Renal cortex interstitium (tissue), 11 donors: ENCODE data around the gene NKD1. TPM values are rescaled to one million over a fixed set of nuclear protein-coding genes. Genes with fewer than 3 reads are reported as not detected.

Experiments used
- DNase-seq, 11 donors: peaks; one replicate each; pipeline ENCODE4 v3.0.0-alpha.2; 2013; ENCODE audit warnings: low read depth in 9 of 11, low spot score in 4 of 11; ENCODE audit errors: extremely low read depth in 1 of 11
- polyA plus RNA-seq, 3 donors: library from polyadenylated mRNA; unstranded; fragments of 120-200 nt; gene quantifications; one replicate each; pipeline ENCODE4 v1.2.1, GENCODE V29; 2013; ENCODE audit not compliant: insufficient read length in 3 of 3

NKD1 gene
- polyA plus RNA-seq, 3 donors: 10.6 to 13.5 (median 11.8) TPM

DNA sequence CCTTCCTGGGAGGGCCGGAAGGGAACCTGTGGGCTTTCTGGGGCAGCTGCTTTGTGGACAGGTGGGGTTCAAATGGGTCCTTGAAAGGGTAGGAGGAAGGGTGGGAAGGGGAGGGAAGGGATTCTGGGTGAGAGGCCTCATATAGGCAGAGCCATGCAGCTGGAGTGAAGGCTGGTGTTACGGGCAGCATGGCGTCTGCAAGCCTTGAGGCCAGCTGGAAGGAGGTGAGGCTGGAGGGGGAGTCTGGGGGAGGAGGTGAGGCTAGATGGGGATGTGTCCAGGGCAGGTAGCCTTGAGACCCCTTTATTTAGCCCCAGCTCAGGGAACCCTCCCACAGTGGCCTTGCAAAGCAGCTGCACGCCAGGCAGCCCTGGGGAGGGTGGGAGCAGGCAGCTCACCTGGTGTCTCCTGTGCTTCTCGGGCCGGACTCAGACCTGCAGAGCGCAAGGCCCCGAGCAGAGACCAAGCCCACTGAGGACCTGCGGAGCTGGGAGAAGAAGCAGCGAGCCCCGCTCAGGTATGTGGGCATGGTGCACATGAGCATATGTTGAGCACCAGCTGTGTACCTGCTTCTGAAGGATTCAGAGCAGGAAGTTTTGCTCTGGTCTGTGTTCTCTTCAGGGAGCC lies 82.3 kb downstream of the NKD1 start:
- DNase-seq: no peak

DNA sequence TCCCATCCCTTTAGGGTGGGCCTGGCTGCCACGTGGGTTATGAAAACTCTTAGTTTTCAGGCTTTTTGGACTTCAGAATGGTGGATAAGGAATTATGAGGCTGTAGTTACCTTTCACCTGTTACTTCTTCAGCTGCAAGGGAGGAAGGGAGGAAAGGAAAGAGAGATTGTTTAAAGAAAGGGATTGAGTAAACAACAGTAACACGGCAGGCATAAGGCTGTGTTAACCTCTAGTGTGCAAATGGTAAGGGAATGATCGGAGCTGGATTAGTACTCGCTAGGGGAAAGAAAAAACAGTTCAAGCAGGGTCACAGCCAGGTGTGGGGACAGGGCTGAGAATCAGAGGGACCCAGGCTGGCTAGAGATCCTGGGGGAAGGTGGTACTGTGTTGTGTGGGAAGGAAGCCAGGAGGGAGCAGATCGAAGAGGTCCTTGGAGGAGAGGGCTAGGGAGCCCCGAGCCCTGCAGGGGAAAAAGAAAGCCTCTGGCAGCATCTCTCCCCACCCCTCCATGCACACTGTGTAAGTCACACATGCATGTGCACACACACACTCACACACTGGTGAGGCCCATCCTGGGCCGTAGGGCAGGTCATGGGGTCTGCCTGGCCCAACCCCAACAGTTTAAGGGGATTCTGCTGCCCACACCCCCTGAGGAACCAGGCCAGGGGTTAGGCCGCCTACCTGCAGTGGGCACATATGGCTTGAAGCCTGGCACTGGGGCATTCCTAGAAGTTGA lies 83.2 kb downstream of the NKD1 start:
- DNase-seq: no peak

DNA sequence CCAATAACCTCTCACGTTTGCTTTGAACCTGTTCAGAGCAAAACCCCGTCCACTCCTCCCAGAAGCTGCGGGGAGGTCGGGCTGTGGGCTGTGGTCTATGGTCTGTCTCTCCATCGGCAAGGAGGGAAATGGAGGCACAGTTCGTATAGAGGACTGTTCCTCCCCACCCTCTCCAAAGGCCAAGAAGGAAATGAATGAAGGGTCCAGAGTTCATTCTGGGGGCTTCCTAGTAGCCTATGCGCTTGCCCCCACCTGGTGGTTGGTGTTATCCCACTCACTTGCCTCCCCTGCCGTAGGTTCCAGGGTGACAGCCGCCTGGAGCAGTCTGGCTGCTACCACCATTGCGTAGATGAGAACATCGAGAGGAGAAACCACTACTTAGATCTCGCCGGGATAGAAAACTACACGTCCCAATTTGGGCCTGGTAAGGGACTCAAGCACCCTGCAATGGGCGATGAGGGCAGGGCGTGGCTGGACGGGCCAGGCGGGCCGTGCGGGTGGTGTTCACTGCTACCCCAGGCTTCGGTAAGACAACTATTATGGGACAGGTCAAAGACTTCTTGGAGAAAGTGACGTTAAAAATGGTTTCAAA lies 83.9 kb downstream of the NKD1 start:
- DNase-seq: no peak

DNA sequence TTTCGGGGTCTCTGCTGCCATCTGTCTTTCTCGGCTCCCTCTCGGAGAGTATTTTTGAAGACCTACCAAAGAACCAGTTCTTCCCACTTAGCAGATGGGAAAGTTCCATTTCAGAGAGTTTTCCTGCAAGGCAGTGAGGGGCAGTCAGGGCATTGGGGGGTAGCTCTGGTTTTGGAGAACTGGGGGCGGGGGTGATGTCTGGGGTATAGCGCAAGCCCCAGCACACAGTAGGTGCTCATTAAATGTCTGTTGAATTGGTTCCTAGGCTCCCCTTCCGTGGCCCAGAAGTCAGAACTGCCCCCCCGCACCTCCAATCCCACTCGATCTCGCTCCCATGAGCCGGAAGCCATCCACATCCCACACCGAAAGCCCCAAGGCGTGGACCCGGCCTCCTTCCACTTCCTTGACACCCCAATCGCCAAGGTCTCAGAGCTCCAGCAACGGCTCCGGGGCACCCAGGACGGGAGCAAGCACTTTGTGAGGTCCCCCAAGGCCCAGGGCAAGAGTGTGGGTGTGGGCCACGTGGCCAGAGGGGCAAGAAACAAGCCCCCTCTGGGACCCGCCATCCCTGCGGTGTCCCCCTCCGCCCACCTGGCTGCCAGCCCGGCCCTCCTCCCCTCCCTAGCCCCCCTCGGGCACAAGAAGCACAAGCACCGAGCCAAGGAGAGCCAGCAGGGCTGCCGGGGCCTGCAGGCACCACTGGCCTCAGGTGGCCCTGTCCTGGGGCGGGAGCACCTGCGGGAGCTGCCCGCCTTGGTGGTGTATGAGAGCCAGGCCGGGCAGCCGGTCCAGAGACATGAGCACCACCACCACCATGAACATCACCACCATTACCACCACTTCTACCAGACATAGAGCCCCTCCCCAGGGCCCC lies 85.0 kb downstream of the NKD1 start:
- no peak for DNase-seq

DNA sequence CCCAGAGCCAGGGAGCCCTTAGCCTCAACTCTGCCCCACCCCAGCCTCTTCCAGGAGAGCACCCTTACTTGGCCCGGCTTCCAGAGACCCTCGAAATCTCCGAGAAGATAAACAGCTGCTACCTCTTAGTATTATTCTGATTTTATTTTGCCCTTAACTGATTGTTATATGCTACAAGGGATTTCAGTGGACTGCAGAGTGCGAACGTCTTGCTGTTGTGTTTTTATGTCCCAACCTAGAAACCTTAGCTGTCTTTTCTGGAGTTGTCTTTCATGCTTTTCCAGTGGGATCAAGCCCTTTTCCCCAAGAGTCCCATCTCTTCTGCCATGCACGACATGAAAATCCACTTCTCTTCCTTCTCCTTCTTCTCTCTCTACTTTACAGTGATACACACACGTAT lies 85.9 kb downstream of the NKD1 start:
- DNase-seq: no peak

DNA sequence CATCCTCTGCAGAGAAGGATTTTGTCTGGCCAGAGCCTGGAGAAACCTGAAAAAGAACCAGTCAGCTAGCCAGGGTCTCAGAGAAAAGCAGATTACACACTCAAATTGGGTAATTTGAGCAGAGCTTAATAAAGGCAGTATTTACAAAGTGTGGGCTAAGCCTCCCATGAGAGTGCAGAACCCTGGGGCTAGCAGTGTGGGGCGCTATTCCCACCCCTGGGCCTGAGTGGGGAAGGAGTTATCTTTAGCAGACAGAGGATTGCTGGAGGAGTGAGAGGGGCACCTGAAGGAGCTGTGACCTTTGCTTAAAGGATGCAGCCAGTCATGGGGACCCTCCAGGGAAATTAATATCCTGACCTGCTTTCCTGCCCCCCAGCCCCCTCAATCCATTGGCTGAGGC lies 86.8 kb downstream of the NKD1 start:
- no peak for DNase-seq

DNA sequence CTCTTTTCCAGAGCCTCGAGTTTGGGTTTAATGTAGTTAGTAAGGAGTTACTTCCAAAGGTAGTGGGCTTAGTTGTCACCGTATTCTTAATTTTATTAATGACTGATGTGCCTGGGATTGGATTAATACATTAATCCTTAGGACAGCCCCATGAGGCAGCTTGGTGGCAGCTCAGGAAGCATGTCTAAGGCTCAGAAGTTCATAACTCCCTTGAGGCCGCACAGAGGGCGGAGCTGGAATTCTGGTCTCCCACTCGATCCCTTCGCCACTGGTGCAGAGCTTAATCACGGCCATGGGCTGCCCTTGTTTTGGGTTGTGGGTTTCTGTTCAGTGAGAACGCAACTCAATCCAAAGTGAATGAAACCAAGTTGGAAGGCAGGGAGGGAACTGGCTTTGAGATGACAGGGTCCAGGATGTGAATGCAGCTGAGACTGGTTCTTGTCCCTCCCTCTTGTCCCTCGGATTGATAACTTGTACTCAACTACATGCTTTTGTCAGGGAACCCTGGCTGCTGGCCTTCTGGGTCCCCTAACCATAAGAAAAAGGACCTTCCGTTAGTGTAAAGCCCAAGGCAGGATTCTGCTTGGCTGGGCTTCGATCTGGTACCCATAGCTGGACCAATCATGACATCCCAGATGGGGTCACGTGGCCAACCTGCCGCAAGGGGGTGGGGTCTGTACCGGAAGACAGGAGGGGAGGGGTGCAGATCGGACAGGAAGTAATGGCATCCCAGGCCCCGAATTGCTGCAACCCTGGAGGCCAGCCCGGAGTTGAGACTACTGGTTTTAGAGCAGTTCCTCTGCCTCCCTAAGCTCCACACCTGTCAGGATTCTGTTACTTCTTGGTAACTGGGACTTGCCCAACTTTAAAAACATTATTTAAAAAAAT lies 87.6 kb downstream of the NKD1 start:
- no peak for DNase-seq

DNA sequence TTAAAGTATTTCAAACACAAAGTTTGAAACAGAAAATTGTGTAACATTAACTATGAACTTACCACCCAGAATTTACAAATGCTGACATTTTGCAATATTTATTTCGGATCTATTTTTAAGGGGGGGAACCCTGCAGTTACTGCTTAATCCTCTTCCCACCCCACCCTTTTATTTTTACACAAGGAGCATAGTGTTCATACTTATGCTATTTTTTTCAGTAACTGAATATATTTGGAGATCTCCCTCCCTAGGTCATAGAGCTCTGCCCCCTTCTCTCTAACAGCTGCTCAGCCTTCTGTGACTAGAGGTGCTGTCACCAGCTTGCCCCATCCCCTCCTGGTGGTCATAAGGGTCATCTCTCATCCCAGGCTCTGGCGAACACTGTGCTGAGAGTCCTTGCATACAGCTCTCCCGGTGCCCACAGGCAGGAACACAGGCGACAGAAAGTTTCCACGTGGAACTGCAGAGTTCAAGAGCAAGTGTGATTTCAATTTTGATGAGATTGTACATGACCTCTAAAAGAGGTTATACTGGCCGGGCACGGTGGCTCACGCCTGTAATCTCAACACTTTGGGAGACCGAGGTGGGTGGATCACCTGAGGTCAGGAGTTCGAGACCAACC lies 88.7 kb downstream of the NKD1 start:
- DNase-seq: no peak

DNA sequence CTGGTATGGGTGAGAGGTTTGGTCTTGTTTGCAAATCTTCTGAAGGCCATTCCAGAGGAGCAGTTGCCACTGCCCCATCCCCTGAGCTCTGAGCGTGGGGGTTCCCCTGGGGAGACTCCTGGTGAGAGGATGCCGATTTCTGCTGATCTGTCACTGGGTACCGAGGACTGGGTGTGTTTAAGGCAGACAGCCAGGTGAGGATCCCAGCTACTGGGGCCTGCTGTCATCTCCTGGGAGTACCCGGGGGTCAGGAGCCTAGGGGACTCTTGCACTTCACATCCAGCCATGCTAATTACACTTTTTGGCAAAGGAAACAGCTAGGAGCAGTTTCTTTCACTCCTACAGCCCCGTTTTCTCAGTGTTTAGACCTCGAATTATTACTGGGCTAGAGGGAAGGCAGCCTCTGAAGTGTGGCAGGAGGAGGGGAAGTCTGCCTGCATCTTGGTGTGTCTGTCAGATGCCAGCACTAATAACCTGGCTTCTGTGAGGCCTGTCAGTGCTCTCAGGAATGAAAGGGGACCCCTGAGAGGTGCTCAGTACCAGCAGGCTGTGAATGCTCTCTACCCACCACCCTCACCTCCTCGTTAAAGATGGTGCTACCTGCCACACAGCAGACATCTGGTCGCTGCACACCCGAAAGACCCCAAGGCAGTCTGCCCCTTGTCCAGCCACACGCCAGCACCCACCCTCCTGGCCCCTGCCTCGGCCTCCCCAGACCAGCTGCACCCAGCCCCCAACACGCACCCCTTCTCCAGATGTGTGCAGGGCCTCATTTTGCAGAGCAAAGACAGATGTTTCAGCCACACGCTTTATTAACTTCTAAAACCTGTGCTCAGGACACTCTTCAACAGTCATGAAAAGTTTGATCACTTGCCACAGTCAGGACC lies 89.8 kb downstream of the NKD1 start:
- no peak for DNase-seq

DNA sequence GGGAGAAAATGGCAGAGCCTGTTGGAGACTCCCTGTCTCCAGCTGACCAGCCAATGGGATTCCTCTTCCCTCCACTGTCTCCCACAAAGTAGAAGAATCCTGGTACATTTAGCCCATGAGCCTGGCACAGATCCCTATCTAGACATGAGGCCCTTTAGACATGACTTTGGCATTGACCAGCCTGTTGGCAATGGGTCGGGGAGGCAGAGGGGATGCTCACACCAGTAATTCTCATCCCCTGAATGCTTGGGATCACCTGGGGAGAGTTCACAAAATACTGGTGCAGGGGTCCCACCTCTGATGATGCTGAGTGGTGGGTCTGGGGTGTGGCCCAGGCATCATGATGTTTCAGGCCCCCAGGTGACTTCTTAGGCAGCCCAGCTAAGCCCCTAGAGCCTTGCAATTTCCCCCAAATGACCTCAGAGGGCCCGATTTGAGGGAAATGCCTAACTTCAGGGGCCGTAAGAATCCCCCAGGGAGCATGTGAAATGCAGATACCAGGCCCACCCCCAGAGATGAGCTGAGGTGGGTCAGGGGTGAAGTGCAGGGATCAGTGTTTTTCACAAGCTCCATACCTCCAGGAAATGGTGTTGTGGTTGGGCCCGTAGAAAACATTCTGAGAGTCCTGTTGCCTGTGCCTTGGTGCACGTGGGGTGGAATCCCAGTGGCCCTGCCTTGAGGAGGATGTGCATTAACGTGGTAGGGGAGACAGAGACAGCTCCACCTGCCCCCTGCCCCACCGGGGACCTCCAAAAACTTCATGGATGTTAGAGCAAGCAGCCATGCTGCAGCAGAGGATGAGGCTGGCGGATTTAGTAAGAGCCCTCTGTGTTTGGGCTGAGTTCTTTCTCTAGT lies 90.8 kb downstream of the NKD1 start:
- DNase-seq: no peak

DNA sequence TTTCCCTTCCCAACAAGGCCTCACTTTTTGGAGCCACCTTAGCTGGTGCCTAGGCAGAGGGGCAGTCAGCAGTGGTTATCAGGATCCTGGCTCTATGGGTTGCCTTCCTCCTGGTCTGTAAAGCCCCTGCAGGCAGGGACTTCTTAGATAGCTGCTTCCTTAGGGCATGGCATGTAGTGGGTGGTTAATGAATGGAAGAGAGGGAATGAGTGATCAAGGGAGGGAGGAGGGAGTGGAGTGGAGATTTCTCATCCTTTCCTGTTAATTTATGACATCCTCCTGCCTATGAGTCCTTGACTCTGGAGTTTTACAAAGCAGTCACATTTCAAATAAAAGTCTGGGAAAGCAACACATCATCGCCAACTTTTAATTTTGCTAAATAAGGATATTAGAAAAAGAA lies 92.2 kb downstream of the NKD1 start:
- DNase-seq: no peak

DNA sequence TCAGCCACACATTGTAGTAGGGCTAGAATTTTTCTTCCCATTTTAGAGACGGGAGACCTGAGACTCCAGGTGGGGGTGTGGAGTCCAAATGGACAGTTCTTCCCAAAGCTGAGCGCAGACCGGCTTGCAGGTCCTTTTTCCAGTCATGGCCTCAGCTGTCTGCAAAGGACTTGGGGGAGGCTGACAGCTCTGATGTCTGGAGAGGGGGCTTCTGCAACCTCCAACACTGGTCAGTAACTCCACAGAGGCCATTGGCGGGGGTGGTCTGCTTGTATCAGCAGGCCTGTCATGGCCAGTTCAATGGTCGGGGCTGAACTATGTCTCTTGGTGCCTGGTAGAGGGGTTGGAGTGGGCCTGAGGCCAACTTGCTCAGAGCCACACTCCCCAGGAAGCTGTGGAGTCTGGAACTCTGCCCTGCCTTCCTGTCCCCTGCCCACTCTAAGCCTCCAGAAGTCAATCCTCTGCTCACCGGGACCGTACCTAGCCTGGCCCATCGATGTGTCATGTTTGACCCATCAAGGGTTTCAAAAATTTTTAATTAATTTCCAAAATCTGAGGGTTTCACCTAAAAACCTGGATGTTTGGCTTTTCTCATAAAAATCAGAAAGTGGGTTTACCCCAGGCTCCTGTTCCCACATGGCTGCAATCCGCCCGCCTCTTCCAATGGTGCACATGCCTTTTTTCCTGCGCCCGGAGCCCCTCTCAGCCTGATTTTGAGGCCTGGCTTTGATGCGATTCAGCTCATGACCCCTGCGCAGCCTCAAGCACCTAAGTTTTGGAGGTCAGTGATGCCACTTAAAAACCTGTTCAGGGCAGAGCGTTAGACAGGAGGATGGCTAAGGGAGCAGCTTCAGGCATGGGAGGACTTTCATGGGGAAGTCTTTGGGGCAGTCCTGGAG lies 93.0 kb downstream of the NKD1 start:
- no peak for DNase-seq

DNA sequence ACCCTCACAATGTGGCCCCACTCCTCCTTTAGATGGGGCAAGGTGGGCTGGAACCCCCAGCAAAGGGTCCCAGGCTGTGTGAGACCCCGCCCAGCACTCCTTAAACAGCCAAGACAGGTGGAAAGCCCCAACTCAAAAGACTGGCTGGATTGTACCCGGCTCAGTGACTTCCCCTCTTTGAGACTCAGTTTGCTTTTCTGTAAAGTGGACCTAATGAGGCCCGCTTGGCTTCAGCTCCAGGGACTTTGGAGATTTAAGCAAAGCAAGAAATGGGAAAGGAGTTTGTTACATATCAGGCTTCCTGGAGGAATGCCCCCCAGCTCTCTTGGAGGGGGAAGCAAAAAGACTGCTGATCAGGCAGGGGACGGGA lies 93.6 kb downstream of the NKD1 start:
- DNase-seq: no peak

DNA sequence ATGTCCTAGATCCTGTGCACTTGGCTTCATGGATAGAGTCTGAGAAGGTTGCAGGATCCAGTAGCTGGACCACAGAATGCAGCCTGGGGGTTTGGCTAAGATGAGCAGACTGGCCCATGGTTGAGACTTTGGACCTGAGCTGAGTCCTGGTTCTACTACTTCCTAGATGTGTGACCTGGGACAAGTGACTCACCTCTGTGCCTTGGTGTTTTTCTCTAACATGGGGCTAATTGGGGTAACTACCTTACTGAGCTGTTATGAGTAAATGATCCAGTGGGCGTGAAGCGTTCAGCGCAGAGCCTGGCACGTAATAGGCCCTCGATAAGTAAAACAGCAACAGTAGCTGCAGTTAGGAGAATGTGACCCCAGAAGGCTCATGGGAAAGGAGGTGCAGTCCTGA lies 94.2 kb downstream of the NKD1 start:
- no peak for DNase-seq

DNA sequence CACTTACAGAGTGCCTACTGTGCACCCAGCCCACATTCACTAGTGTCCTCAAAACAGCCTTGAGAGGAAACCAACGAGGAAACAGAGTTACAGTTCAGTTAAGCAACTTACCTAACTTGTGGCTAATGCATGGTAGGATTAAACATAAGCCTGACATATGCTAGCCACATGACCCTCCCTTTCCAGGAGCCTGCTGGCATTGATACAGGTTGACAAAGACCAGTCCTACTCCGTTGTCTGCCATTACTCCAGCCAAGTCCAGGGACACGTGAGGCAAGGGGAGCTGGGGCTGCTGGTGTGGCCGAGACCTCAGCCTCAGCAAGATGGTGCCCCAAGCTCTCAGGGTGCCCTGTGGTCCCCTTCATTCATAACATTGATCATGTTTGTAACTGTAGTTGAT lies 95.0 kb downstream of the NKD1 start:
- no peak for DNase-seq

DNA sequence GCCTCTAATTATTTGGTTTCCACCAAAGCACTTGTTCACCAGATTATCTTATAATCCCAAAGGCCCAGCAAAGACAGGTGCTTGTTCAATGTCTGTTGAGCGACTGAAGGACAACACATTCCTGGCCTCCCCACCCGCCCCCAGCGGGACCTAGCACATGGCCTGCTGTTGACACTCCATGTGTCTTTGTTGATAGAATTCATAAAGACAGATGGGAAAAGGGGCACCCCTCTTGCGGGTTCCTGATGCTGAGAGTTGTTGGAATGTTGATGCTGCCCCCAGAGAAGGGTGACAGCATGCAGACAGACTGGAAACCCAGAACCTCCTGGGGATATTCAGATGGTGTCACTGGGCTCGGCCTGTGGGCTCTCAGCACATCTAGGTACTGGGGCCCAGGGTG lies 96.0 kb downstream of the NKD1 start:
- DNase-seq: no peak
